Testis (tissue), 3 donors: ENCODE data around the gene PHLDA3. TPM values are rescaled to one million over a fixed set of nuclear protein-coding genes. Genes with fewer than 3 reads are reported as not detected.

Source experiments
- DNase-seq: peaks from one replicate; pipeline ENCODE4 v3.0.0-alpha.2; 2019
- H3K27ac ChIP-seq, 2 donors: fragments of 200-600 bp; sonication (generic); one replicate each; pipeline ENCODE4 v1.5.1; 2019
- H3K27me3 ChIP-seq: fragments of 200-600 bp; sonication (generic); one replicate; pipeline ENCODE4 v1.5.1; 2019
- H3K36me3 ChIP-seq: fragments of 200-600 bp; sonication (generic); one replicate; pipeline ENCODE4 v1.5.1; 2017; ENCODE audit warnings: low read depth; ENCODE audit errors: missing control alignments
- H3K4me1 ChIP-seq: fragments of 200-600 bp; sonication (generic); one replicate; pipeline ENCODE4 v1.5.1; 2019
- H3K4me3 ChIP-seq, 2 donors: fragments of 200-600 bp; sonication (generic); one replicate each; pipeline ENCODE4 v1.5.1; 2017 to 2019
- H3K9me3 ChIP-seq: fragments of 200-600 bp; sonication (generic); one replicate; pipeline ENCODE4 v1.5.1; 2017
- POLR2A ChIP-seq: fragments of 450-650 bp; IDR thresholded peaks from one replicate; pipeline ENCODE4 v1.6.1; 2017; ENCODE audit warnings: antibody characterized with exemption, mild to moderate bottlenecking, moderate library complexity
- WGBS, 2 donors: methylation state at CpG; one replicate each; pipeline ENCODE4 v1.1.5; 2018; 5-methylcytosine and 5-hydroxymethylcytosine counted together
- intact Hi-C: fragments of 100-400 bp; cut with DNase I; formaldehyde crosslinking; loops from one replicate; pipeline ENCODE4 v1.15.1; 2023; ENCODE audit warnings: low total_unique reads
- polyA plus RNA-seq: library from polyadenylated mRNA; stranded (reverse); fragments of 350-450 nt; fragmentation: Illumina TruSeq; extraction: RNeasy Lipid Tissue Mini Kit (QIAGEN cat#74804); gene quantifications from one replicate; pipeline ENCODE4 v1.2.3, GENCODE V29; 2014; ENCODE audit warnings: low read depth, low replicate concordance; ENCODE audit not compliant: insufficient read depth
- total RNA-seq, 2 donors: library from RNA; depleted of rRNA; stranded (reverse); fragments of >200 nt; gene quantifications; one replicate each; pipeline ENCODE4 v1.2.3, GENCODE V29; 2016
- TF ChIP-seq, protein P1 (sequence below), 3 experiments: fragments of 450-650 bp in 2 of 3; fragments of 200-600 bp in 1 of 3; sonication (generic) in 1 of 3; IDR thresholded peaks; one replicate each; pipeline ENCODE4 v1.5.1; 2016 to 2019; ENCODE audit warnings: antibody characterized with exemption in 3 of 3, mild to moderate bottlenecking in 2 of 3, moderate library complexity in 1 of 3

Gene PHLDA3
- total and polyA plus RNA-seq, 3 donors from 2014 or later = 22.7 to 24.0 (median 23.1) TPM

- intact Hi-C loops = no loop called here
- no peaks in the 10 kb centered on the region for H3K9me3 ChIP-seq
- no peak overlapping the region for H3K4me3 ChIP-seq
- H3K27me3 ChIP-seq = no peaks in the 10 kb centered on the region
- H3K36me3 ChIP-seq = no peaks in the 10 kb centered on the region
- no peak for DNase-seq
- peaks cover 6% of the 10 kb centered on the region for H3K4me1 ChIP-seq
- no peak overlapping the region for H3K27ac ChIP-seq
- TF ChIP-seq, protein P1, sequence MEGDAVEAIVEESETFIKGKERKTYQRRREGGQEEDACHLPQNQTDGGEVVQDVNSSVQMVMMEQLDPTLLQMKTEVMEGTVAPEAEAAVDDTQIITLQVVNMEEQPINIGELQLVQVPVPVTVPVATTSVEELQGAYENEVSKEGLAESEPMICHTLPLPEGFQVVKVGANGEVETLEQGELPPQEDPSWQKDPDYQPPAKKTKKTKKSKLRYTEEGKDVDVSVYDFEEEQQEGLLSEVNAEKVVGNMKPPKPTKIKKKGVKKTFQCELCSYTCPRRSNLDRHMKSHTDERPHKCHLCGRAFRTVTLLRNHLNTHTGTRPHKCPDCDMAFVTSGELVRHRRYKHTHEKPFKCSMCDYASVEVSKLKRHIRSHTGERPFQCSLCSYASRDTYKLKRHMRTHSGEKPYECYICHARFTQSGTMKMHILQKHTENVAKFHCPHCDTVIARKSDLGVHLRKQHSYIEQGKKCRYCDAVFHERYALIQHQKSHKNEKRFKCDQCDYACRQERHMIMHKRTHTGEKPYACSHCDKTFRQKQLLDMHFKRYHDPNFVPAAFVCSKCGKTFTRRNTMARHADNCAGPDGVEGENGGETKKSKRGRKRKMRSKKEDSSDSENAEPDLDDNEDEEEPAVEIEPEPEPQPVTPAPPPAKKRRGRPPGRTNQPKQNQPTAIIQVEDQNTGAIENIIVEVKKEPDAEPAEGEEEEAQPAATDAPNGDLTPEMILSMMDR (IDR thresholded peaks at IDR 0.05) = no peak
- no peak for TF ChIP-seq POLR2A
- WGBS, 2 donors = 90 to 94% methylated on average over 6 of the region's 6 CpGs
These were observed 35.4 kb downstream of the PHLDA3 start for GRCh38 chr1:201433609-201434008.

- WGBS, 2 donors = 60 to 66% methylated on average over 4 of the region's 4 CpGs
- Histone ChIP-seq H3K27ac (no peak overlapping the region), H3K27me3 (no peaks in the 10 kb centered on the region), H3K4me3 (no peak overlapping the region), H3K36me3 (no peaks in the 10 kb centered on the region), H3K4me1 (no peaks in the 10 kb centered on the region), H3K9me3 (no peaks in the 10 kb centered on the region)
- DNase-seq = no peak
- TF ChIP-seq, protein P1 (IDR thresholded peaks at IDR 0.05) = no peak
- no peak for TF ChIP-seq POLR2A
- intact Hi-C loops = no loop called here
These were observed 38.2 kb downstream of the PHLDA3 start for GRCh38 chr1:201430776-201431175.

- DNase-seq = no peak
- intact Hi-C loops = no loop called here
- Histone ChIP-seq H3K36me3 (no peaks in the 10 kb centered on the region), H3K4me3 (no peak overlapping the region), H3K9me3 (no peaks in the 10 kb centered on the region), H3K4me1 (no peaks in the 10 kb centered on the region), H3K27ac (no peak overlapping the region), H3K27me3 (no peaks in the 10 kb centered on the region)
- no peak for TF ChIP-seq POLR2A
- TF ChIP-seq, protein P1 (IDR thresholded peaks at IDR 0.05) = no peak
- WGBS, 2 donors = 84 to 92% methylated on average over 17 to 18 of the region's 18 CpGs
These were observed 39.1 kb downstream of the PHLDA3 start for GRCh38 chr1:201429736-201430501.

DNA sequence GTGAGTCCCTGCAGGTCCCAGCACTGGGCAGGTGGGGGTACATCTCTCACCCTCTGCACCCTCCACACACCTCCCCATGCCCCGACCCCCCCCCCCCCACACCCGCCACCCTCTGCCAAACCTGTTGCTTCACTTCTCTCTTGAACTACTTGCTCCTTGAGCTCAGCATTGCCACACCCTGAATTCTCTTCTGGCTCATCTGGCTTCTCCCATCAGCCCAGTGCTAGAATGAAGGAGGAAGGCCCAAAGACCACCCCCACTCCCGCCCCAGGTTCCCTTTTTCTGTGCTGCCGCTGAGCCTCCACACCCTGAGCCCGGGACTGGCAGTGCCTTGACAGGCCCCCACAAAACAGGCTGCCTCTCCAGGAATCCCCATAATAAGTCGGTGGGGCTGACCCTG lies 41.0 kb downstream of the PHLDA3 start:
- Histone ChIP-seq H3K9me3 (no peaks in the 10 kb centered on the region), H3K36me3 (no peaks in the 10 kb centered on the region), H3K4me1 (no peaks in the 10 kb centered on the region), H3K27me3 (no peaks in the 10 kb centered on the region), H3K27ac (no peak overlapping the region), H3K4me3 (no peak overlapping the region)
- no peak for DNase-seq
- TF ChIP-seq POLR2A = no peak
- TF ChIP-seq, protein P1 (IDR thresholded peaks at IDR 0.05) = no peak
- WGBS, 2 donors = 83 to 84% methylated on average over 5 to 6 of the region's 6 CpGs
- intact Hi-C loops = no loop called here
